GM03348 (cell line): ENCODE results near the gene SNTA1.
A peak's percentile ranks its signal among the peaks of the same experiment; 100 is the strongest.
"Not testable (repeated sequence)": the region's sequence is repeated elsewhere in the genome, so short reads cannot be mapped to it uniquely, and the experiment has no call there.

ENCODE experiments used
- DNase-seq: peaks from one replicate; pipeline ENCODE4 v3.0.0; 2012; ENCODE audit warnings: low spot score

The SNTA1 gene

GRCh38 chr20:33465481-33466302 lies 22.1 kb upstream of the SNTA1 start:
- DNase-seq, result no peak

GRCh38 chr20:33464759-33465158 lies 21.2 kb upstream of the SNTA1 start:
- DNase-seq, result not testable (repeated sequence)

- DNase-seq, result no peak
Observed at GRCh38 chr20:33463332-33464101, 20.0 kb upstream of the SNTA1 start.

- no peak for DNase-seq
Observed at GRCh38 chr20:33460711-33461110, 17.1 kb upstream of the SNTA1 start.

- DNase-seq, result no peak
Observed at GRCh38 chr20:33459599-33459998, 16.0 kb upstream of the SNTA1 start.

- peak; percentile 89 for DNase-seq
Observed at GRCh38 chr20:33456916-33457642, 13.5 kb upstream of the SNTA1 start.

GRCh38 chr20:33450867-33451266 lies 7.3 kb upstream of the SNTA1 start:
- DNase-seq, result no peak

- no peak for DNase-seq
Observed at GRCh38 chr20:33445881-33446625, 2.5 kb upstream of the SNTA1 start.

- DNase-seq, result no peak
Observed at GRCh38 chr20:33444797-33445560, 1.4 kb upstream of the SNTA1 start.

GRCh38 chr20:33443006-33443511 lies 504 bp downstream of the SNTA1 start:
- no peak for DNase-seq

GRCh38 chr20:33442136-33443005 lies 1.2 kb downstream of the SNTA1 start:
- no peak for DNase-seq

- DNase-seq, result no peak
Observed at GRCh38 chr20:33441142-33441955, 2.2 kb downstream of the SNTA1 start.

- DNase-seq, result not testable (repeated sequence)
Observed at GRCh38 chr20:33440562-33440961, 3.0 kb downstream of the SNTA1 start.

GRCh38 chr20:33438481-33438880 lies 5.1 kb downstream of the SNTA1 start:
- DNase-seq, result no peak

- peak; percentile 44 for DNase-seq
Observed at GRCh38 chr20:33437141-33437911, 6.2 kb downstream of the SNTA1 start.

- no peak for DNase-seq
Observed at GRCh38 chr20:33434434-33434833, 9.1 kb downstream of the SNTA1 start.

GRCh38 chr20:33433465-33434234 lies 9.9 kb downstream of the SNTA1 start:
- peak; percentile 49 for DNase-seq
